Endometrial microvascular endothelial cells (primary cell): ENCODE measurements around the gene SCARB1. TPM values are rescaled to one million over a fixed set of nuclear protein-coding genes. Genes with fewer than 3 reads are reported as not detected.

Source experiments
- in situ Hi-C: cut with HindIII; loops from 2 replicates; pipeline ENCODE4 v1.10.0; 2017; ENCODE audit warnings: low sequenced_read_pairs, low pct_unique_long_range_greater_than_20kb; ENCODE audit errors: inconsistent ontology term
- total RNA-seq: library from RNA; depleted of rRNA; stranded (reverse); fragments of >200 nt; gene quantifications from one replicate; pipeline ENCODE4 v1.2.3, GENCODE V29; 2015; ENCODE audit errors: inconsistent ontology term

SCARB1 gene
- total RNA-seq, 1 donor from 2014 or later, result 67.9 TPM

DNA sequence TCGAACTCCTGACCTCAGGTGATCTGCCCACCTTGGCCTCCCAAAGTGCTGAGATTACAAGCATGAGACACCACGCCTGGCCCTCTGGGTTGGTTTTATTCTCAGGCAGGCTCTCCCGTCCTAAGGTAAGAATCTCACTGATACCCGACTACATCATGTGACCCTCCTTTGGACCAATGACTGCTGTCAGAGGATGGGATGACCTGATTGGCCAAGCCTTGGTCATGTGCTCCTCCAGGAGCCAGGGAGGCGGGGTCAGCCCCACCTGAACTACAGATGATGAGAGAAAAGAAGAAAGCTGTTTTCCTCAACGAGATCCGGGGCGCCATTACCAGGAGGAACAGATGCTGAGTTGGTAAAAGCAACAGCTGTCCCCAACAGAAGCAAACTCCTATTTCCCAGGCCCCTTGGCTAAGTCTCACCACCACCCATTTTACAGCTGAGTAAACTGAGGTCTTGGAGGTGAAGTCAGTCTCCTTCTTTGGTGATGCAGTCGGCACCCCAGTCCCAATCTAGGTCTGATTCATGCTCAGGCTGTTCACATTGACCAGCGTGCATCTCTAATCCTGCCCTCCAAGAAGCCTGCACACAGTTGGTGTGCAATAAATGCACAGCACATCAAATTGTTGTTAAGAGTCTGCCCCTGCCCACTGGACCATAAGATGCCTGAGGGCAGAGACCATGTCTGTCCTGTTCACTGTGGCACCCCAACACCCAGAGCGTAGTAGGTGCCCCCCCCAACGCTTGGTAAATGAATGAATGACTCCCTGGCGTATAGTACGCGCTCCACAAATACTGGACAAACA lies 118.8 kb downstream of the SCARB1 start:
- in situ Hi-C loops, result no loop called here

- in situ Hi-C loops, result no loop called here
Observed at GRCh38 chr12:124744273-124744640, 119.4 kb downstream of the SCARB1 start.

- in situ Hi-C loops, result no loop called here
Observed at GRCh38 chr12:124743479-124744272, 120.0 kb downstream of the SCARB1 start.

DNA sequence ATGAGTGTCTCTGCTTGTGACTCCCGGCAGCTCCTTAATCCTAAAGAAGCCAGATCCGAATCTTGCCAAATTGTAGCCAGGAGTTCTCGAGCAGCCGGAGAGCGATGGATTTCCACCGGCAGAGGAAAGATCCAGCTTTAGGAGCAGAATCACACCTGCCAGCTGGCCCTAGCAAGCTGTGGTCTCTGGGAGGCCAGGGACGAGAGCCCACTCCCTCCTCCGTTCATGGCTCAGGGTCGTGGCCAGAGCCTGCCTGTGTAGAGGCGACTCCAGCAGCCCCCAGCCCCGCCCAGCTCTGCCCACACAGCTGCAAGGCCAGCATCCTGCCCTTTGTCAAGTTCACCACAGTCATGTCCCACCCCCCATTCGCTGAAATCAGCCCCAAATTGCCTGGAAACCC lies 121.0 kb downstream of the SCARB1 start:
- in situ Hi-C loops, result no loop called here

DNA sequence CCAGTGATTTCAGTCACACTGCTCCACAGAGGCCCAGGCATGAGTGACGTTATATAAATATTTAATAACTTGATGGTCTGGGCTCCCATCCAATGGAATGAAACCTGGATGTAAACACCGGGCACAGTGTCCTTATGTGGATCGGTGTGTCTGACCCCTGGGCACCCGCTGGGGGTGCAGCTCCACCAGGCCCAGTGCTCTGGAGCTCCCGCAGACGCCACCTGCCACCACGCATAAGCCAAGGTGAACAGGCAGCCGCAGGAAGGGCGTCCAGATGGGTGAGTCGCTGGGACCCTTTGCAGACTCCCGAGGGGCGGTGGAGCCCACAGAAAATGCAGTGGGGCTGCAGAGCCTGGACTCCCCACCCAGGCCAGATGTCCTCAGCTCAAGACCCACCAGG lies 121.6 kb downstream of the SCARB1 start:
- in situ Hi-C loops, result no loop called here

DNA sequence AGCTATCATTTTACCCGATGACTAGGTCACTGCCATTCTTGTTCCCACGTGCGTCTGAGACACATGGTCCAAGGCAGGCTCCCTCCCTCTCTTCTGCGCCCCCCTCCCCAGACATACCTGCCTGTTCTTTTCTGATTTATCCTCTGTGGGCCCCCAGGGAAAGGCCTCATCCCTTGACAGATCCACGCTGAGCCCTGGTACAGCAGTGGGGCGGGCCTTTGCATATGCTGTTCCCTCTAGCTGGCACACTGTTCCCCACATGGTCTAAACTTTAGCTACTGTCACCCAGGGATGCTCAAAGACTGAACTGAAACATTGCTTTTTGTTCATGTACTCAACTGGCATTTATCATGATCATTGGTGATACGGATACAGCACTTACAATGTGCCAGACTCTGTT lies 122.5 kb downstream of the SCARB1 start:
- in situ Hi-C loops, result no loop called here

DNA sequence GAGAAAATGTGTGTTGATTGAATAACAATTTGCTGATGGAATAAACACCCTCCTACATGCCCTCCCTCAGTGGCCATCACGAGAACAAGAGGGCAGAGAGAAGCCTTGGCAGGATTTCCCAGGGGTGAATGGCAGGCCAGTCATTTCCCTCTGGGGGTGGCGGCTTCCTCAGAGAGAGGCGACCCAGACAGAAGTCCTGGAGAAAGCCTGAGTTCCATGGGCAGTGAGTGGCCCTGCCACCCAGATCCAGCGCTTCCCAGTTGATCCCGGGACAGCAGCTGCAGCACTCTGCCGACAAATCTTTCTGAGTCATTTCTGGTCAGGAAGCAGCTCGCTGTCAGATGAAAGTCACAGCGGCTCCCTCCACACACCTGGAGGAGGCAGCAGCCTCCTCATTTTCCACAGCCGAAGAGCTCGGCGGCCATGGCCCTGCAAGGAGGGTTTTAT lies 123.0 kb downstream of the SCARB1 start:
- in situ Hi-C loops, result no loop called here

DNA sequence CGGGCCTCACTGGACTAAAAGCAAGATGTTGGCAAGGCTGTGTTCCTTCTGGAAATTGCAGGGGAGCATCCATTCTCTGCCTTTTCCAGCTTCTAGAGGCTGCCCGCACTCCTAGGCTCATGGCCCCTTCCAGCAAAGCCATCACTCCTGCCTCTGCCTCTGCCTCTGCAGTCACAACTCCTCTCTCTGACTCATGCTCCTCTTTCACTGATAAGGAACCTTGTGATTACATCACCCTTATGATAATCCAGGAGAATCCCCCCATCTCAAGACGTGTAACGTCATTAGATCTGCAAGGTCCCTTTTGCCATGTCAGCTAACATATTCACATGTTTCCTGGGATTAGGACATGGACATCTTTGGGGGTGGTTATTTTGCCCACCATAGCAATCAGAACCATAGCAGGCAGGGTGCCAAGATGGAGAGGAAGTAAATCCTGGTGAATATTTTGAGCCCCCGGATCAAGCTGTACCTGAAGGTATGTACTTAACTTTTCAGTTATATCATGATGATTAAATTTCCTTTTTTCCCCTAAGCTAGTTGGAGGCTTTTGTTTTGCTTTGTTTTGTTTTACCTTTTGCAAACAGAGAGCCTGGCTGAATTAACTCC lies 123.6 kb downstream of the SCARB1 start:
- in situ Hi-C loops, result loop anchor here (10.0 kb wide), 2 partner anchors 55 to 385 kb away; no protein-coding TSS in a partner anchor

GRCh38 chr12:124738636-124739467 lies 124.8 kb downstream of the SCARB1 start:
- in situ Hi-C loops, result loop anchor here (10.0 kb wide), 2 partner anchors 54 to 384 kb away; no protein-coding TSS in a partner anchor

GRCh38 chr12:124737772-124738635 lies 125.7 kb downstream of the SCARB1 start:
- in situ Hi-C loops, result loop anchor here (10.0 kb wide), 2 partner anchors 53 to 383 kb away; no protein-coding TSS in a partner anchor

- in situ Hi-C loops, result loop anchor here (10.0 kb wide), 2 partner anchors 52 to 382 kb away; no protein-coding TSS in a partner anchor
Observed at GRCh38 chr12:124737040-124737419, 126.6 kb downstream of the SCARB1 start.

DNA sequence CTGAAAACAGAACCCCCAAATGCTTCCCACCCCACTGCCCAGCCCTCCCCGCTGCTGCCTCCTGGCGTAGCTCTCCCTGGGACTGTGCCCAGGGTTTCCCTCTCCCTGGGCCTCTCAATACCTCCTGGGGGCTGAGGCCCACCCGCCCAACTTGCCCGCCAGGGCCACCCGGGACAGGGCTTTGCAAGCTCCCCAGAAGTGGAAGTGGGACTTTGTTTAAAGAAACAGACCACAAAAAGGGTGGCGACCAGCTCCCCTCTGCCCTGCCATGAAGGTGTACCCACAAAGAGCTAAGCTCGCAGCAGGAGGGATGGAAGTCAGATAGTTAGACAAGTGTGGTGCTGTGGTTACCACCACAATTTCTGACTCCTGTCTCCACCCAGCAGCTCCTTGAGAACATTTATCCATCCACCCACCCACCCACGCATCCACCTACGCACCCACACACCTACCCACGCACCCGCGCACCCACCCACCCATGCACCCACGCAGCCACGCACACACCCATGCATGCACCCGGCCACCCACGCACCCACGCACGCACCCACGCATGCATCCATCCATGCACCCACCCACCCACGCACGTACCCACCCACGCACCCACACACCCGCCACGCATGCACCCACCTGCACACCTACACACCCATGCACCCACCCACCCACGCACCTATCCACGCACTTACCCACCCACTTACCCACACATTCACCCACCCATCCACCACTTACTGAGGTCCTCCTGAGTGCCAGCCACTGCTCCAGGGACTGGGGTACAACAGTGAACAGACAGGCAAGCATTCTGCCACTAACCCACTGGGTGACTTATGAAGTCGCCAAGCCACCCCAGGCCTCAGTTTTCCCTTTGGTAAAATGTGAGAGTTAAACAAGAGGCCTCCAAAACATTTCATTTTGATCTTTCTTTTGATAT lies 127.3 kb downstream of the SCARB1 start:
- in situ Hi-C loops, result loop anchor here (10.0 kb wide), 2 partner anchors 52 to 382 kb away; no protein-coding TSS in a partner anchor

DNA sequence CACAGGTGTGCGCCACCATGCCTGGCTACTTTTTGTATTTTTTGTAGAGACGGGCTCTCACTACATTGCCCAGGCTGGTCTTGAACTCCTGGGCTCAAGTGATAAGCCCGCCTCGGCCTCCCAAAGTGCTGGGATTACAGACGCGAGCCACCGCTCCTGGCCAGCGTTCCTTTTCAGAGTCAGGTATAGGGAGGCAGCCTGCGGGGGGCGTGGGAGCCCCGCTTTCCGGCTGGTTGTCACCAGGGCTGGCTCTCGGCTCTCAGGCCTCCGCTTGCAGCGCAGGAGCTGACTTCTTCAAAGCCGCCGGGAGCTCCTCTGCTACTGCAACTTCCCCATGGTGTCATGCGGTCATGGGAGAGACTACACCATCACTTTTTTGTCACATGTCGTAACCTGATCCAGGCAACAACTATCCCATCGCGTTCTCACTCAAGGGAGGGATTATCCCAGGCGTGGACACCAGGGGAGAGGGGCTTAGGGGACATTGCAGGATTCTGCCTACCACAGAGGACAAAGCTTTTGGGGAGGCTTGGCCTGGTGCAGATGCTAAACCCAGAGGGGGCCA lies 129.4 kb downstream of the SCARB1 start:
- in situ Hi-C loops, result loop anchor here (10.0 kb wide), 2 partner anchors 50 to 380 kb away; no protein-coding TSS in a partner anchor

DNA sequence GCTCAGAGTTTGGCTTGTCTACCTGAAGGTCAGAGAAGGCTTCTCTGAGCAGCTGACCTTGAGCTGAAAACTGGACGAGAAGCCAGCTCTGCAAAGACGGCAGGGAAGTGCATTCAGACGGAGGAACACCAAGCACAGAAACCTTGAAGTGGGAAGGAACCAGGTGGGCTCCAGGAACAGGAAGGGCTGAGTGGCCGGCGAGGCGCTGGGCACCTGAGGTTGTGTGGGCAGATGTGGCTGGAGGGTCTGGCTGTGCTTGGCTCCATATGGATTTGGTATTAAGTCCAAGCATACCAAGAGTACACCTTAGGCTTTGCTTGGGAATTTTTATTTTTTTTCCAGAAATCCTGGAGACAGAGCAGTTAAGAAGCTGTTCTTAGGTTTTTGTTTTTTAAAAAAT lies 130.6 kb downstream of the SCARB1 start:
- in situ Hi-C loops, result loop anchor here (10.0 kb wide), 2 partner anchors 48 to 378 kb away; no protein-coding TSS in a partner anchor

GRCh38 chr12:124732275-124733075 lies 131.2 kb downstream of the SCARB1 start:
- in situ Hi-C loops, result loop anchor here (10.0 kb wide), 2 partner anchors 48 to 378 kb away; no protein-coding TSS in a partner anchor
